IMR-90 (cell line): Measurements from ENCODE around the gene CCNI2. TPM values are rescaled to one million over a fixed set of nuclear protein-coding genes. Genes with fewer than 3 reads are reported as not detected.
A peak's percentile ranks its signal among the peaks of the same experiment; 100 is the strongest.

Source experiments
- ATAC-seq: fragments of 200-7000 bp; cut with Tn5 transposase; 2 replicates; pipeline ENCODE4 v1.9.1; 2020; ENCODE audit warnings: low read depth, mild to moderate bottlenecking, moderate library complexity
- BruUV-seq: library from RNA; stranded (reverse); fragments of 400-500 nt; replicated peaks from 2 replicates; lab custom pipeline; 2021; lab: Mats Ljungman, UMichigan
- CTCF ChIA-PET: fragments of 300-600 bp; formaldehyde crosslinking; extraction: SDS; loops from one replicate; lab custom pipeline; 2021; ENCODE audit warnings: antibody characterized with exemption; lab: Yijun Ruan, JAX
- POLR2A ChIA-PET: fragments of 300-600 bp; sonication (Branson Sonifier 250); formaldehyde crosslinking; loops from one replicate; lab custom pipeline; 2022; ENCODE audit warnings: antibody characterized with exemption; ENCODE audit not compliant: unreplicated experiment; lab: Charles Lee
- DNase-seq: peaks from one replicate; pipeline ENCODE4 v3.0.0; 2013
- H2AFZ ChIP-seq: replicated peaks from 2 replicates; pipeline ENCODE3; 2013; ENCODE audit warnings: low read length, mild to moderate bottlenecking; ENCODE audit not compliant: poor library complexity
- H2AK5ac ChIP-seq: 2 replicates; pipeline ENCODE4 v1.6.1; 2013; ENCODE audit warnings: low read depth, low read length, inconsistent platforms
- H2AK9ac ChIP-seq: replicated peaks from 2 replicates; pipeline ENCODE3; 2013; ENCODE audit warnings: mild to moderate bottlenecking, low read depth, low read length, moderate library complexity; ENCODE audit not compliant: poor library complexity
- H2BK120ac ChIP-seq: 2 replicates; pipeline ENCODE4 v1.6.1; 2013; ENCODE audit warnings: low read depth, low read length, inconsistent platforms
- H2BK15ac ChIP-seq: 3 replicates; pipeline ENCODE4 v1.6.1; 2013; ENCODE audit warnings: low read depth, low read length, inconsistent platforms
- H2BK20ac ChIP-seq: 2 replicates; pipeline ENCODE4 v1.6.1; 2013; ENCODE audit warnings: low read depth, mild to moderate bottlenecking, inconsistent platforms, low read length, moderate library complexity
- H2BK5ac ChIP-seq: 2 replicates; pipeline ENCODE4 v1.6.1; 2013; ENCODE audit warnings: mild to moderate bottlenecking, low read depth, low read length, inconsistent platforms; ENCODE audit not compliant: poor library complexity, severe bottlenecking
- H3K14ac ChIP-seq: replicated peaks from 2 replicates; pipeline ENCODE4 v1.6.1; 2013; ENCODE audit warnings: low read depth, low read length, inconsistent platforms
- H3K18ac ChIP-seq: 2 replicates; pipeline ENCODE4 v1.6.1; 2013; ENCODE audit warnings: low read depth, low read length, control low read depth
- H3K23ac ChIP-seq: 2 replicates; pipeline ENCODE4 v1.6.1; 2013; ENCODE audit warnings: low read depth, low read length, inconsistent platforms
- H3K27ac ChIP-seq: 2 replicates; pipeline ENCODE4 v1.5.1; 2013; ENCODE audit warnings: mild to moderate bottlenecking, control low read depth, low read length; ENCODE audit not compliant: insufficient read depth
- H3K27me3 ChIP-seq: 2 replicates; pipeline ENCODE4 v1.6.1; 2013; ENCODE audit warnings: low read length; ENCODE audit not compliant: control insufficient read depth, insufficient read depth
- H3K36me3 ChIP-seq: 2 replicates; pipeline ENCODE4 v1.6.1; 2013; ENCODE audit warnings: low read length, mixed read lengths; ENCODE audit not compliant: control insufficient read depth, insufficient read depth
- H3K4ac ChIP-seq: 2 replicates; pipeline ENCODE4 v1.6.1; 2013; ENCODE audit warnings: low read depth, low read length, inconsistent platforms
- H3K4me1 ChIP-seq: 2 replicates; pipeline ENCODE4 v1.6.1; 2013; ENCODE audit warnings: low read length, mixed read lengths; ENCODE audit not compliant: control insufficient read depth, insufficient read depth
- H3K4me2 ChIP-seq: 2 replicates; pipeline ENCODE4 v1.6.1; 2013; ENCODE audit warnings: low read depth, mild to moderate bottlenecking, control low read depth, low read length, moderate library complexity
- H3K4me3 ChIP-seq: 2 replicates; pipeline ENCODE4 v1.5.1; 2013; ENCODE audit warnings: low read depth, mild to moderate bottlenecking, control low read depth, low read length, moderate library complexity; ENCODE audit not compliant: insufficient read depth
- H3K56ac ChIP-seq: 2 replicates; pipeline ENCODE4 v1.6.1; 2013; ENCODE audit warnings: low read length, inconsistent platforms; ENCODE audit not compliant: insufficient read depth; ENCODE audit errors: extremely low read depth
- H3K79me1 ChIP-seq, 2 experiments: 2 replicates each; pipeline ENCODE4 v1.6.1; 2013; ENCODE audit warnings: low read length in 2 of 2, inconsistent platforms in 1 of 2, low read depth in 1 of 2
- H3K9ac ChIP-seq: 2 replicates; pipeline ENCODE4 v1.6.1; 2013; ENCODE audit warnings: low read depth, low read length, control low read depth
- H3K9me1 ChIP-seq: 2 replicates; pipeline ENCODE4 v1.6.1; 2013; ENCODE audit warnings: low read length, inconsistent platforms; ENCODE audit not compliant: insufficient read depth
- H3K9me3 ChIP-seq: 2 replicates; pipeline ENCODE4 v1.6.1; 2013; ENCODE audit warnings: low read length; ENCODE audit not compliant: control insufficient read depth, insufficient read depth
- H4K20me1 ChIP-seq: 2 replicates; pipeline ENCODE4 v1.6.1; 2013; ENCODE audit warnings: low read length, inconsistent platforms; ENCODE audit not compliant: insufficient read depth
- H4K5ac ChIP-seq: 2 replicates; pipeline ENCODE4 v1.6.1; 2013; ENCODE audit warnings: mild to moderate bottlenecking, low read depth, low read length, control low read depth
- H4K8ac ChIP-seq, 2 experiments: 2 replicates each; pipeline ENCODE4 v1.6.1; 2013; ENCODE audit warnings: low read depth in 2 of 2, low read length in 2 of 2, control low read depth in 1 of 2, inconsistent platforms in 1 of 2
- H4K91ac ChIP-seq: 2 replicates; pipeline ENCODE4 v1.6.1; 2013; ENCODE audit warnings: low read depth, low read length, inconsistent platforms; ENCODE audit not compliant: insufficient read depth
- BHLHE40 ChIP-seq: fragments of 150-350 bp; IDR thresholded peaks from 2 replicates; pipeline ENCODE4 v1.6.1; 2016; ENCODE audit warnings: mild to moderate bottlenecking, low read depth, low read length
- CEBPB ChIP-seq: IDR thresholded peaks from 2 replicates; pipeline ENCODE4 v1.6.1; 2012; ENCODE audit warnings: low read depth, low read length, improper control_type of control experiment
- CHD1 ChIP-seq: IDR thresholded peaks from 2 replicates; pipeline ENCODE4 v1.6.1; 2012; ENCODE audit warnings: low read depth, low read length, improper control_type of control experiment
- FOS ChIP-seq: fragments of 150-350 bp; IDR thresholded peaks from 2 replicates; pipeline ENCODE4 v1.6.1; 2016; ENCODE audit warnings: low read depth, low read length
- MAFK ChIP-seq: IDR thresholded peaks from 2 replicates; pipeline ENCODE4 v1.6.1; 2012; ENCODE audit warnings: low read depth, low read length, improper control_type of control experiment
- MAZ ChIP-seq: IDR thresholded peaks from 2 replicates; pipeline ENCODE4 v1.6.1; 2012; ENCODE audit warnings: low read depth, mild to moderate bottlenecking, low read length, improper control_type of control experiment, moderate library complexity, borderline replicate concordance
- MXI1 ChIP-seq: IDR thresholded peaks from 2 replicates; pipeline ENCODE4 v1.6.1; 2012; ENCODE audit warnings: low read depth, mild to moderate bottlenecking, low read length, moderate library complexity, borderline replicate concordance
- NFE2L2 ChIP-seq: fragments of 150-350 bp; IDR thresholded peaks from 2 replicates; pipeline ENCODE4 v1.6.1; 2016; ENCODE audit warnings: low read depth, mild to moderate bottlenecking, low read length
- POLR2A ChIP-seq: IDR thresholded peaks from 2 replicates; pipeline ENCODE4 v1.6.1; 2012; ENCODE audit warnings: mild to moderate bottlenecking, low read depth, low read length
- RAD21 ChIP-seq: IDR thresholded peaks from 2 replicates; pipeline ENCODE4 v1.6.1; 2012; ENCODE audit warnings: low read length, improper control_type of control experiment
- RCOR1 ChIP-seq: IDR thresholded peaks from 2 replicates; pipeline ENCODE4 v1.6.1; 2012; ENCODE audit warnings: mild to moderate bottlenecking, low read length, improper control_type of control experiment; ENCODE audit not compliant: insufficient replicate concordance
- RFX5 ChIP-seq: IDR thresholded peaks from 2 replicates; pipeline ENCODE4 v1.8.0; 2012; ENCODE audit warnings: low read depth, mild to moderate bottlenecking, low read length, moderate library complexity
- SMC3 ChIP-seq: fragments of 150-350 bp; IDR thresholded peaks from 2 replicates; pipeline ENCODE4 v1.6.1; 2016; ENCODE audit warnings: low read depth, mild to moderate bottlenecking, antibody characterized with exemption, low read length, moderate library complexity
- WGBS, 2 experiments: methylation state at CpG; one replicate each; pipeline versions ENCODE4 v1.1.5 to v1.1.7; 2013; ENCODE audit warnings: missing lambda C conversion rate in 2 of 2; ENCODE audit not compliant: insufficient read length in 1 of 2; ENCODE audit errors: extremely low coverage in 2 of 2; 5-methylcytosine and 5-hydroxymethylcytosine counted together
- dilution Hi-C: fragments of 300-500 bp; cut with HindIII; formaldehyde crosslinking; loops from one replicate; pipeline ENCODE4 v1.14.3; 2018; ENCODE audit warnings: low sequenced_read_pairs; ENCODE audit not compliant: unreplicated experiment
- in situ Hi-C: fragments of 300-500 bp; cut with MboI; formaldehyde crosslinking; loops from 3 replicates; pipeline ENCODE4 v1.14.3; 2019; ENCODE audit warnings: low sequenced_read_pairs, inconsistent platforms, mixed read lengths
- intact Hi-C: fragments of 100-400 bp; cut with micrococcal nuclease; formaldehyde crosslinking; loops from 2 replicates; pipeline ENCODE4 v1.10.0; 2022
- polyA plus RNA-seq, 3 experiments: library from polyadenylated mRNA; depleted of rRNA; stranded (reverse); fragments of >200 nt; gene quantifications; 2 replicates each; pipeline ENCODE4 v1.2.3, GENCODE V29; 2012; ENCODE audit warnings: low replicate concordance in 1 of 3
- total RNA-seq: library from RNA; depleted of rRNA; stranded (reverse); fragments of >200 nt; gene quantifications from 2 replicates; pipeline ENCODE4 v1.2.3, GENCODE V29; 2012
- TF ChIP-seq, protein P1 (sequence below): conservative IDR thresholded peaks from 2 replicates; pipeline ENCODE4 v1.5.1; 2012; ENCODE audit warnings: mild to moderate bottlenecking, low read depth, low read length, improper control_type of control experiment
- TF ChIP-seq, protein P2 (sequence below): fragments of 150-350 bp; IDR thresholded peaks from 2 replicates; pipeline ENCODE4 v1.6.1; 2017; ENCODE audit warnings: mild to moderate bottlenecking, antibody characterized with exemption, low read length, low read depth
- TF ChIP-seq, protein P3 (sequence below): fragments of 150-350 bp; IDR thresholded peaks from 2 replicates; pipeline ENCODE4 v1.6.1; 2016; ENCODE audit warnings: low read depth, mild to moderate bottlenecking, low read length, moderate library complexity, borderline replicate concordance

Gene CCNI2
- total and polyA plus RNA-seq, 2 of the 4 experiments (the other 2 are of a cell fraction) = not detected

DNA sequence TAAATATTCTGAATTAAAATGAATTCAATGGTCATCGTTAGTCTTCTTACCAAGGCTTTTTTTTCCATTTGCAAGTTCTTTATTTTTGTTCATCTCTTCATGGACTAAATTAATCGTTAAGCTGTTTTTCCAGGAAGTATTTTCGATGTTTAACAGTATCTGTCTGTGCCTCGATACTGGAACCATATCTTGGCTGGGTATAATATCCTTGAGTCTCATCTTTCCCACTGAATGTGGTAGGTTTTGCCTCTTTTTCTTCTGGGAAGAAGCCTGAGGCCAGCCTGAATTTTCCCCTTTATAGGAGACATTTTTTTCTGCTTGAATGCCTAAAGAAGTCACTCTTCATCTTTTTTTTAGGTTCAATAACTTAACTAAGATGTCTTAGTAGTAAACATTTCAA lies 33.8 kb downstream of the CCNI2 start:
- no peak overlapping the region for H3K4me2 ChIP-seq
- no peak overlapping the region for H4K5ac ChIP-seq
- H3K79me1 ChIP-seq = peaks cover 0 to 18% of the 10 kb centered on the region in 2 experiments; a peak in 2 of 4 replicates
- no peaks in the 10 kb centered on the region for H3K9me3 ChIP-seq
- H3K56ac ChIP-seq = no peak overlapping the region
- TF ChIP-seq RCOR1 (no peak), CHD1 (no peak), MAFK (no peak), NFE2L2 (no peak), BHLHE40 (no peak), SMC3 (no peak), CEBPB (no peak), MXI1 (no peak), RFX5 (no peak), MAZ (no peak), FOS (no peak), POLR2A (no peak), RAD21 (no peak)
- TF ChIP-seq, protein P1, sequence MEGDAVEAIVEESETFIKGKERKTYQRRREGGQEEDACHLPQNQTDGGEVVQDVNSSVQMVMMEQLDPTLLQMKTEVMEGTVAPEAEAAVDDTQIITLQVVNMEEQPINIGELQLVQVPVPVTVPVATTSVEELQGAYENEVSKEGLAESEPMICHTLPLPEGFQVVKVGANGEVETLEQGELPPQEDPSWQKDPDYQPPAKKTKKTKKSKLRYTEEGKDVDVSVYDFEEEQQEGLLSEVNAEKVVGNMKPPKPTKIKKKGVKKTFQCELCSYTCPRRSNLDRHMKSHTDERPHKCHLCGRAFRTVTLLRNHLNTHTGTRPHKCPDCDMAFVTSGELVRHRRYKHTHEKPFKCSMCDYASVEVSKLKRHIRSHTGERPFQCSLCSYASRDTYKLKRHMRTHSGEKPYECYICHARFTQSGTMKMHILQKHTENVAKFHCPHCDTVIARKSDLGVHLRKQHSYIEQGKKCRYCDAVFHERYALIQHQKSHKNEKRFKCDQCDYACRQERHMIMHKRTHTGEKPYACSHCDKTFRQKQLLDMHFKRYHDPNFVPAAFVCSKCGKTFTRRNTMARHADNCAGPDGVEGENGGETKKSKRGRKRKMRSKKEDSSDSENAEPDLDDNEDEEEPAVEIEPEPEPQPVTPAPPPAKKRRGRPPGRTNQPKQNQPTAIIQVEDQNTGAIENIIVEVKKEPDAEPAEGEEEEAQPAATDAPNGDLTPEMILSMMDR = no peak
- TF ChIP-seq, protein P2, sequence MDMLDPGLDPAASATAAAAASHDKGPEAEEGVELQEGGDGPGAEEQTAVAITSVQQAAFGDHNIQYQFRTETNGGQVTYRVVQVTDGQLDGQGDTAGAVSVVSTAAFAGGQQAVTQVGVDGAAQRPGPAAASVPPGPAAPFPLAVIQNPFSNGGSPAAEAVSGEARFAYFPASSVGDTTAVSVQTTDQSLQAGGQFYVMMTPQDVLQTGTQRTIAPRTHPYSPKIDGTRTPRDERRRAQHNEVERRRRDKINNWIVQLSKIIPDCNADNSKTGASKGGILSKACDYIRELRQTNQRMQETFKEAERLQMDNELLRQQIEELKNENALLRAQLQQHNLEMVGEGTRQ = no peak
- TF ChIP-seq, protein P3, sequence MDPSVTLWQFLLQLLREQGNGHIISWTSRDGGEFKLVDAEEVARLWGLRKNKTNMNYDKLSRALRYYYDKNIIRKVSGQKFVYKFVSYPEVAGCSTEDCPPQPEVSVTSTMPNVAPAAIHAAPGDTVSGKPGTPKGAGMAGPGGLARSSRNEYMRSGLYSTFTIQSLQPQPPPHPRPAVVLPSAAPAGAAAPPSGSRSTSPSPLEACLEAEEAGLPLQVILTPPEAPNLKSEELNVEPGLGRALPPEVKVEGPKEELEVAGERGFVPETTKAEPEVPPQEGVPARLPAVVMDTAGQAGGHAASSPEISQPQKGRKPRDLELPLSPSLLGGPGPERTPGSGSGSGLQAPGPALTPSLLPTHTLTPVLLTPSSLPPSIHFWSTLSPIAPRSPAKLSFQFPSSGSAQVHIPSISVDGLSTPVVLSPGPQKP = no peak
- BruUV-seq = no TSS peak
- H2BK15ac ChIP-seq = no peak overlapping the region
- H2AK5ac ChIP-seq = no peak overlapping the region
- H4K91ac ChIP-seq = no peak overlapping the region
- no peak overlapping the region for H2AFZ ChIP-seq
- ChIA-PET POLR2A (interaction anchor here (1.4 kb wide), 1 partner anchor 86 kb away, joined by 4 read pairs; the partner anchor contains the start of genes GDF9 and UQCRQ), CTCF (interaction anchor here (0.6 kb wide), 1 partner anchor 19 kb away, joined by 3 read pairs; no protein-coding TSS in a partner anchor)
- H4K20me1 ChIP-seq = no peaks in the 10 kb centered on the region
- no peak overlapping the region for H3K4ac ChIP-seq
- no peak overlapping the region for H3K4me3 ChIP-seq
- no peak overlapping the region for H3K27ac ChIP-seq
- no peaks in the 10 kb centered on the region for H3K36me3 ChIP-seq
- peaks cover 14% of the 10 kb centered on the region for H3K4me1 ChIP-seq
- H2BK5ac ChIP-seq = no peak overlapping the region
- H2BK20ac ChIP-seq = no peak overlapping the region
- H3K9me1 ChIP-seq = peaks cover 9% of the 10 kb centered on the region
- in situ Hi-C loops (no loop called here), intact Hi-C loops (no loop called here), dilution Hi-C loops (no loop called here)
- no peak overlapping the region for H4K8ac ChIP-seq
- WGBS, 2 experiments = no CpG with 5 or more reads among the region's 4 CpGs
- H3K14ac ChIP-seq = no peak overlapping the region
- DNase-seq (no peak), ATAC-seq (no peak)
- H3K9ac ChIP-seq = no peak overlapping the region
- no peak overlapping the region for H2AK9ac ChIP-seq
- H3K23ac ChIP-seq = no peak overlapping the region
- H2BK120ac ChIP-seq = peak overlapping the region; percentile 56; the same call in 1 of the 2 replicates
- H3K27me3 ChIP-seq = no peaks in the 10 kb centered on the region
- no peak overlapping the region for H3K18ac ChIP-seq
